GM18868 (cell line): ENCODE results near the gene ABCA7.

Experiments
- ATAC-seq: cut with Tn5 transposase; IDR thresholded peaks from one replicate; pipeline ENCODE4 v1.9.1; 2021; ENCODE audit warnings: mild to moderate bottlenecking, moderate library complexity; ENCODE audit not compliant: unreplicated experiment

The ABCA7 gene, protein sequence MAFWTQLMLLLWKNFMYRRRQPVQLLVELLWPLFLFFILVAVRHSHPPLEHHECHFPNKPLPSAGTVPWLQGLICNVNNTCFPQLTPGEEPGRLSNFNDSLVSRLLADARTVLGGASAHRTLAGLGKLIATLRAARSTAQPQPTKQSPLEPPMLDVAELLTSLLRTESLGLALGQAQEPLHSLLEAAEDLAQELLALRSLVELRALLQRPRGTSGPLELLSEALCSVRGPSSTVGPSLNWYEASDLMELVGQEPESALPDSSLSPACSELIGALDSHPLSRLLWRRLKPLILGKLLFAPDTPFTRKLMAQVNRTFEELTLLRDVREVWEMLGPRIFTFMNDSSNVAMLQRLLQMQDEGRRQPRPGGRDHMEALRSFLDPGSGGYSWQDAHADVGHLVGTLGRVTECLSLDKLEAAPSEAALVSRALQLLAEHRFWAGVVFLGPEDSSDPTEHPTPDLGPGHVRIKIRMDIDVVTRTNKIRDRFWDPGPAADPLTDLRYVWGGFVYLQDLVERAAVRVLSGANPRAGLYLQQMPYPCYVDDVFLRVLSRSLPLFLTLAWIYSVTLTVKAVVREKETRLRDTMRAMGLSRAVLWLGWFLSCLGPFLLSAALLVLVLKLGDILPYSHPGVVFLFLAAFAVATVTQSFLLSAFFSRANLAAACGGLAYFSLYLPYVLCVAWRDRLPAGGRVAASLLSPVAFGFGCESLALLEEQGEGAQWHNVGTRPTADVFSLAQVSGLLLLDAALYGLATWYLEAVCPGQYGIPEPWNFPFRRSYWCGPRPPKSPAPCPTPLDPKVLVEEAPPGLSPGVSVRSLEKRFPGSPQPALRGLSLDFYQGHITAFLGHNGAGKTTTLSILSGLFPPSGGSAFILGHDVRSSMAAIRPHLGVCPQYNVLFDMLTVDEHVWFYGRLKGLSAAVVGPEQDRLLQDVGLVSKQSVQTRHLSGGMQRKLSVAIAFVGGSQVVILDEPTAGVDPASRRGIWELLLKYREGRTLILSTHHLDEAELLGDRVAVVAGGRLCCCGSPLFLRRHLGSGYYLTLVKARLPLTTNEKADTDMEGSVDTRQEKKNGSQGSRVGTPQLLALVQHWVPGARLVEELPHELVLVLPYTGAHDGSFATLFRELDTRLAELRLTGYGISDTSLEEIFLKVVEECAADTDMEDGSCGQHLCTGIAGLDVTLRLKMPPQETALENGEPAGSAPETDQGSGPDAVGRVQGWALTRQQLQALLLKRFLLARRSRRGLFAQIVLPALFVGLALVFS (N-terminal part only)

DNA sequence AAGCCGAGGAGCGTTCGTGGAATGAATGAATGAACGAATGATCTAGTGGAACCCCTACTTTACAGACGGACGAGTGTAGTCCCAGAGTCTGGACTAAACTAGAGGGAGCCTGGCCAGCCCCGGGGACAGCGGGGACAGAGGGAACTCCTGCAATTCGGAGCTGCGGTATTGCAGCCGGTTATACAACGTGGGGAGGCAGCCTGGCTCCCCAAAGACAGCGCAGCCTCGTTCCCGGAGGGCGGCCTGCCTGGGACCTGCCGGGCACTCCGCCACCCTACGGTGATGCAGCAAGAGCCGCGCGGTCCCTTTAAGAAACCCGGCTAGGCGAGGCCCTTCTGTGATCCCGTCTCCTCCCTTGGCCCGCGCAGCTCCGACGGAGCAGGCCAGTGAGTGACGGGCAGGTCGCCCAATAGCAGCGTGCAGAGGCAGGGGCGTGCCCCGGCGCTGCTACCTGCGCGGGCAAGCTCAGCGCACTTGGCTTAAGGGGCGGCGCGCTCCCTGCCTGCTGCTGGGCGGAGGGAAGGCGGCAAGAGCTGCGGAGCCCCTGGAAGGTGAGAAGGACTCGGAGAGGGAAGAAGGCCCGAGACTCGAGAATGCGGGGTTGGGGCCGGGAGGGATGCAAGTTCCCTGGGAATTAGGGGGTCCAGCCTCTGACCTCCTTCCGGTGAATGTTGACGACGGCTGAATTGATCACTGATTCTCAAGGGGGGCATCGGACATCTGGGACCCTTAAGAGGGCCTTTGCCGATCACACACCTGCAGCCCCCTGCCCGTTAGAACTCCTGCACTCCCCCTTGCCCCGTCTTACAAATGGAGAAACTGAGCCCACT is at the start of gene ABCA7:
ABCA7 (plus strand) TSS at position 462 of the 830 bp plus-strand sequence. CDS start 1,255 bp downstream, outside the sequence.
- ATAC-seq = peak; percentile 81

DNA sequence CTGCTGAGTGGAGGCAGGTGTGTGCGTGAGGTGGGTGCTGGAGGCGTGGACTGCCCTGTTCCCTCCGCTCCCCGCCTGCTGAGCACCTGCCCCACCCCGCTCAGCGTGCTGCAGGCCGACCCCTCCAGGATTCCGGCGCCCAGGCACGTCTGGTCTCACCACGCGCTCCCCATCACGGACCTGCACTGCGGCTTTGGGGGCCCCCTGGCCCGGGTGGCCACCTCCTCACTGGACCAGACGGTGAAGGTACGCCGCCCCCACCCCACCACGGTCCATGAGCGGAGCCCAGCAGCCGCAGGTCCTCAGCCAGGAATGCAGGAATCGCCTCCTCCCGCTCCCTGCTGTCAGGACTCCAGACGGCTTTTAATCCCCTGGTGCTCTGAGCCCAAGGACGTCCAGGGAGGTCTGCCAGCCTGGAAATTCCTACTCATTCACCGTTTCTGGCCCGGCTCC is 49.8 kb upstream of the ABCA7 start:
- ATAC-seq = no peak

DNA sequence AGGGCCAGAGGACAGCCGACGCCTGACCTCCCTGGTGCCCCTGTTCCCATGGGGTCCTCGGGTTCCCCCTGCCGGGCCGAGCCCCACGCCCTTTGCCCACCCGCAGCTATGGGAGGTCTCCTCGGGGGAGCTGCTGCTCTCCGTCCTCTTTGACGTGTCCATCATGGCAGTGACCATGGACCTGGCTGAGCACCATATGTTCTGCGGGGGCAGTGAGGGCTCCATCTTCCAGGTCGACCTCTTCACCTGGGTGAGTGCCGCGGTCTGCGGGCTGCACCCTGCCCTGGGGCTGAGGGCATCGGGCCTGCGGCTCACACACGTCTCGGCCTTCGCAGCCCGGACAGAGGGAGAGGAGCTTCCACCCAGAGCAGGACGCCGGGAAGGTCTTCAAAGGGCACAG is 49.2 kb upstream of the ABCA7 start:
- no peak for ATAC-seq

DNA sequence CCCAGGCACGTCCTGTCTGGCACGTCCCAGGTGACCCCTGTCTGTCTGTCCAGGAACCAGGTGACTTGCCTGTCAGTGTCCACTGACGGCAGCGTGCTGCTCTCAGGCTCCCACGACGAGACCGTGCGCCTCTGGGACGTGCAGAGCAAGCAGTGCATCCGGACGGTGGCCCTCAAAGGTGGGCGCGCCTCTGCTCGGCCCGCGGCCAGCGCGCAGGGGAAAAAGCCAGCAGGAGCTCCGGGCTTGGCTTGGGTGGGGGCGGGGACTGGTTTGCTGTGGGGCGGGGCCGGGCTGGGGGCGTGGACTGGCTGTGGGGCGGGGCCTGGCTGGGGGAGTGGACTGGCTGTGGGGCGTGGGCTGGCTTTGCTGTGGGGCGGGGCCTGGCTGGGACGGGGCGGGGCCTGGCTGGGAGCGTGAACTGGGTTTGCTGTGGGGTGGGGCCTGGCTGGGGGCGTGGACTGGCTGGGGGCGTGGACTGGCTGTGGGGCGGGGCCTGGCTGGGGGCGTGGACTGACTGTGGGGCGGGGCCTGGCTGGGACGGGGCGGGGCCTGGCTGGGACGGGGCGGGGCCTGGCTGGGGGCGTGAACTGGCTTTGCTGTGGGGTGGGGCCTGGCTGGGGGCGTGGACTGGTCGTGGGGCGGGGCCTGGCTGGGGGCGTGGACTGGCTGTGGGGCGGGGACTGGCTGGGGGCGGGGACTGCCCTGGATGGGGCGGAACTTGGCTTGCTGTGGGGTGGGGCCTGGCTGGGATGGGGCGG is 48.6 kb upstream of the ABCA7 start:
- ATAC-seq = no peak

DNA sequence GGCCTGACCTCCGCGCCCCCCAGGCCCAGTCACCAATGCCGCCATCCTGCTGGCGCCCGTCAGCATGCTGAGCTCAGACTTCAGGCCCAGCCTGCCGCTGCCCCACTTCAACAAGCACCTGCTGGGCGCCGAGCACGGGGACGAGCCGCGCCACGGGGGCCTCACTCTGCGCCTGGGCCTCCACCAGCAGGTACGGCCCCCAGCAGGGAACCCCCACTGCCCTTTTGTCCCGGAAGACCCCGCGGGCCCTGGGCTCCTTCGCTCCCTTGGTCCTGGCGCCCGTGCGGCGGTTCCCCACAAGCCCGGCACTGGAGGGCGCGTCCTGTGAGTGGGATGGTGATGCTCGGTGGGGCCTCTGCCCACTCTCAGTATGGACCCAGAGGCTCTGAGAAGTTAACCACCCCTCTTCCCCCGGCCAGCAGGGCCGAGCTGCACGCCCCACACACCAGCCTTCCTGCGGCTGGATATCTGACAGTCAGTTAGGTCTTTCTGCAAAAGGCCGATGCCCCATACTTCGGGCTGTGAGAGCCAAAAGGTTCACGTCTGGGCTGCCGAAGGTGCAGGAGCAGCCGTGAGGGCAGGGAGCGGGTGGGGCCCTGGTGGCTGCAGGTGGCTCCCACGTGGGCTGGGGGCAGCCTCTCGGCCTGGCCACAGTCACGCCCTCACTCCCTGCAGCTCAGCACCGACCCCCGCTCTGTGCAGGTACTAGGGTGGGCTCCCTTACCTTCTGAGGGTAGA is 47.8 kb upstream of the ABCA7 start:
- ATAC-seq = no peak

DNA sequence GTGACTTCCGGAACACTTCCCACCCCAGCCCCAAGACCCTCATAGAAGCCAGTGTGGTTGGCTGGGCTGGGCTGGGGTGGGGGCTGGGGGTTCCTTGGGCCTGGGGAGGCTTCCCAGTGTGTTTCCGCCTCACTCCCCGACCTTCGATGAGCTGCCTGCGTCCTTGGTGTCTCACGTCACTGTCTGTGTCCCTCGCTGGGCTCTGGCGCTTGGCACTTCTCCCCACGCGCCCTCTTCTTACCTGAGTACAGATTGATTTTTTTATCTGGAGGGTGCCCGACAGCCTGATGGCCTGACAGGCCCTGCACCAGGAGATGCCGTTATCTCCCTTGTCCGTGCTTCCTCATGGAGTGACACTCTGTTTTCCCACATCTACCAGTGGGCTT is 47.2 kb upstream of the ABCA7 start:
- no peak for ATAC-seq

DNA sequence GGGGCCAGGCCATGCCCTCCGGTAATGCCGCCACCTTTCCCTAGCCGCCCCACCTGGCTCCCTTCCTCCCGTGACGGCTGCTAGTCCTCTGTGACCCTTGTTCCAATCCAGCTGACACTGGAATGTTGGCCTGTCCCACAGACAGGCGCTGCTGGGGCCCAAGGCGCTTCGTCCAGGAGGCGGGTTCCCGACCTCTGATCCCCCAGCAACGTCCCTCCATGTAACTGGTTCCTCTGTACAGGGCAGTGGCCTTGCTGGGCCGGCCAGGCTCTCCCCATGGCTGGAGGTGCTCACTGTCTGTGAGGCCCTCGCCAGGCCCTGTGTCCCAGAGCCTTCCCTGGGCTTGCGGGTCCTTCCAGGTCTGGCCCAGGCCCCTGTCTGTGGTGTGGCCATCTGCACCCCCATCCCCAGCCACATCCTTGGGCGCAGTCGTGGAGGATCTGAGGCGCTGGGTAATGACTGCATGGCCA is 46.5 kb upstream of the ABCA7 start:
- ATAC-seq = no peak

DNA sequence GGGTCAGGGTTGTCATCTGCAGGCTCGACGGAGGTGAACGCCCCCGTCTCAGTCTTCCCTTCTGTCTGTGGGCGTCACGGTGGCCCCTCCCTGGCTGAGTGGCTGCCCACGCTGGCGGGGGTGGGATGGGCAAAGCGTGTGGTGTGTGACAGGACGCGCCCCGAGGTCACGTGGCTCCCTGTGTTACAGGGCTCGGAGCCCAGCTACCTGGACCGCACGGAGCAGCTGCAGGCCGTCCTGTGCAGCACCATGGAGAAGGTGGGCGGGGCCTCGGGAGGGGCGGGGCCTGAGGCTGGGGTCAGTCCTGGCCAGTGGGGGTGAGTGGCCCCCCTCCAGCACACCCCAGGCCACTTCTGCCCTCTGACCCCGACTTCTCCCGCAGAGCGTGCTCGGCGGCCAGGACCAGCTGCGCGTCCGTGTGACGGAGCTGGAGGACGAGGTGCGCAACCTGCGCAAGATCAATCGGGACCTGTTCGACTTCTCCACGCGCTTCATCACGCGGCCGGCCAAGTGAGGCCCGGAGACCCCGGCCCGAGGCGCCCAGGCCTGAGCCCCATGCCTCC is 46.0 kb upstream of the ABCA7 start:
- ATAC-seq = no peak

DNA sequence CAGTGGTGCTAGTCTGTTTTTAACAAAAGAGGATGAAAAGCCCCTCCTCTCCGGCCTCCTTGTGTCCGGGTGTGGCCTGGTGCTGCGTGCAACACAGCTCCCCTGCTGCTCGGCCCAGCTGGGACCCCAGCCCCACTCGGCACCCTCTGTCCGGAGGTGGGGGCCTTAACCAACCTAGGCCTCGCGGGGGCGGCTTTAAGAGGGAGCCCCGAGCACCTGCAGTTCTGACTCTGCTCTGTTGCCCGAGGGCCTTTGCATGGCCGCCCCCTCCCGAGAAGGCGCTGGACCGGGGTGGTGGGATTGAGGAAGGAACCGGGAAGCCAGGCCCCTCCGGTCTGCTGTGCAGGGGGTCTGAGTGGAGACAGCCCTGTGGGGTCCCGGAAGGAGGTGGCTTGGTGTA is 45.4 kb upstream of the ABCA7 start:
- no peak for ATAC-seq

DNA sequence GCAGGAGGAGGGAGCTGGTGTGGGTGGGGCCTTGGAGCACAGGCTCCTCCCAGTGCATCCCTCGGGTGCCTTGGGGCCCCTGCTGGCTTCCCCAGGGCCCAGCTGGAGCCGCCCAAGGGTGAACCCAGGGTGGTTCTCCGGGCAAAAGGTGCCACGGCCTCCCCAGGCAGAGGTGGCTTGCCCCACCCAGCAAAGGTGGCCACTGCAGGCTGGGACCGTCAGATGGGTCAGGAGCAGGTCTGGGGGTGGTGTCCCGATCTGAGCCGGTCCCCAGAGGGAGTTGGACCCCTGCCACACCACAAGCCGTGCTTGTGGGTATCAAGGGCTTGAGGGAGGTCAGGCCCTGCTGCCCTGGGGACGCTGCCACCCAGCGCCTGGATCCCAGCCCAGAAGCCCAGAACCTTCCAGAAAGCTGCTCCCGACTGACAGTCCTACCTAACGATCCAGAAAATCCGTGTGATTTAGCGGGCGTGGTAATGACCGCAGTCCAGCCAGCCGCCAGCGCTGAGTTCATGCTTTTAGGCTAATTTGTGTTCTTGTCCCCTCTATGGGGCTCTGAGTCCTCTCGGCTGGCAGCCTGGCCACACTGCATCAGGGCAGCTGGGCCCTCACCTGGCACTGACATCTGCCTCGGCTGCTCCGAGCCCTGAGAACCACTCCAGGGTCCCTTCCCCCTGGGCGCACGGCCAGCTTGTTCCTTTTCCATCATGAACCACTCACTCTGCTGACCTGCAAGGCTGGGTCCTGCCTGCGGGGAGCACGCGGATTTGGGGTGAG is 44.7 kb upstream of the ABCA7 start:
- ATAC-seq = no peak

DNA sequence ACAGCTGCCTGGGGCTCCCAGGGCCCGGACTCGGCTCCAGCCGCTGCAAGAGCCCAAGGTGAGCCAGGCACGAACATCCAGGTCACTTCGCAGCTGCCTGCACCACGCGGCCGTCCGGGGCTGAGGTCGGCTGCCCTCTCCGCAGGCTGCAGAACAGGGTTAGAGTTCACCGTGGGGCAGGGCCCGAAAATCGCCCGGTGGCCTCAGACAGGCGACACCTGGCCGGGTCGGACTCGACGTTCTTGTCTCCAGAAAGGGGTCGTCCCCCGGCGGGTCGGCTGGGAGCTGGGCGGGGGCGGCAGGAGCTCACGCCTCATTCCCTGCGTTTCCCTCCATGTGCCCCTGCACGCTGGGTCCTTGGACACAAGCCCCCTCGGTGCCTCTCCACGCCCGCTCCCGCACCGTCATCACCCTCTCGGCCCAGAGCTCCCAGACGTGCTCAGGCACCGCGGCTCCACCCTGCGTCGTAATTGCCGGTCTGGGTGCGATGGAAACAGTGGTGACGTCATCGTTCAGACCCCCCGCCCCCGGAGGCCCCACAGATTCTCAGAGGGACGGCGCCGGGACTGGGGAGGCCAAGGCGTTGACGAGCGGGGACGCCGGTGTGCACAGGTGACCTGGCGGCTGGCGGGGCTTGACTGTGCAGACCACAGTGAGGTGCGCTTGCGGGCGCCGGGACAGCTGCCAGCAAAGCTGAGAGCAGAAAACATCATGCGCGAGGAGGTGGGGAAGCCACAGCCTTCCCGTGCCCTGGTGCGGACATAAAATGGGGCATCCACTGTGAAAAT is 43.7 kb upstream of the ABCA7 start:
- no peak for ATAC-seq

DNA sequence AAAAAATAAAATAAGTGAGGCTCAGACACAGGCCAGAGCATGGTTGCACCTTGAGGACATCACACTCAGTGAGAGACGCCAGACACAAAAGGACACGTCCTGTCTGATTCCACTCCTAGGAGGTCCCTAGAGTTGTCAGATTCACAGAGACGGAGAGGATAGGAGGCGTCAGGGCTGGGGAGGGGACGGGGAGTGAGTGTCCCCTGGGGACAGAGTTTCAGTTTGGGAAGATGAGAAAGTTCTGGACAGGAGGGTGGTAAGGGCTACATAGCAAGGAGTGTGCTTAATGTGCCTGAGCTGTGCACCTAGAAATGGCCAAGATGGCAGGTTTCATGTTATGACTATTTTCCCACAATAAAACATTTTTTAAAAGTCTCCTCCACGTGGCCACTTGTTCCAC is 41.8 kb upstream of the ABCA7 start:
- ATAC-seq = no peak

DNA sequence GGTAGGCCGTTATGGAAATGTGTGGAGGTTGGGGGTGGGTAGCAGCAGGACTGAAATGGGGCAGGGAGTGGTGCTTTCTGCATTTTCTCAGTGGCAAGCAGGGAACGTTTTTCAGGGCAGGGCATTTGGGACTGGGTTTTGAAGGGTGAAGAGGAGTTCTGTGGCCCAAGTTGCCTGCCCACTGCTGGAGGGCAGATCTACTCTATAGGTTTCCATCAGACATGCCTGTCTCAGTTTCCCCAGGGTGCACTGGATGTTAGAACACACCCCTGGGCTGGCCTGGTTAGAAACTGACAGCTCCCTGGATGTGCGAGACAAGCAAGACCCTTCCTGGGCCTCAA is 40.6 kb upstream of the ABCA7 start:
- ATAC-seq = no peak

DNA sequence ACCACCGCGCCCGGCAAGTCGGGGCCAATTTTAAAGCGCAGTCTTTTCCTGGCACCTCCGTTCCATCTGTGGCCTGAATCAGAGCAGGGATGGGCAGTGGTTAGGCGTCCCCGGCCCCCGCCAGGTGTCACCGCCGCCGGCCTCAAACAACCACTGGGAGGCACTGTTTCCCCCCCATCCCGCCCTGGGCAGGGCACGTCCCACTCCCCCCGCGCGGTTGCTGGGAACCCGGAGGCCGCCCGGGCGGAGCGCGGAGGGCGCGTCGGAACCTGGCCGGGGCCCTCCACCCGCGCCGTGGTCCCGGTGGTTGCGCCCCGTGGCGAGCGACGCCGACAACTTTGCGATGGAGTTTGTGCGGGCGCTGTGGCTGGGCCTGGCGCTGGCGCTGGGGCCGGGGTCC is 39.8 kb upstream of the ABCA7 start, which contains the start of gene GRIN3B:
GRIN3B (plus strand) TSS at position 325 of the 400 bp plus-strand sequence; CDS start at position 344, 19 bp downstream.
- no peak for ATAC-seq

DNA sequence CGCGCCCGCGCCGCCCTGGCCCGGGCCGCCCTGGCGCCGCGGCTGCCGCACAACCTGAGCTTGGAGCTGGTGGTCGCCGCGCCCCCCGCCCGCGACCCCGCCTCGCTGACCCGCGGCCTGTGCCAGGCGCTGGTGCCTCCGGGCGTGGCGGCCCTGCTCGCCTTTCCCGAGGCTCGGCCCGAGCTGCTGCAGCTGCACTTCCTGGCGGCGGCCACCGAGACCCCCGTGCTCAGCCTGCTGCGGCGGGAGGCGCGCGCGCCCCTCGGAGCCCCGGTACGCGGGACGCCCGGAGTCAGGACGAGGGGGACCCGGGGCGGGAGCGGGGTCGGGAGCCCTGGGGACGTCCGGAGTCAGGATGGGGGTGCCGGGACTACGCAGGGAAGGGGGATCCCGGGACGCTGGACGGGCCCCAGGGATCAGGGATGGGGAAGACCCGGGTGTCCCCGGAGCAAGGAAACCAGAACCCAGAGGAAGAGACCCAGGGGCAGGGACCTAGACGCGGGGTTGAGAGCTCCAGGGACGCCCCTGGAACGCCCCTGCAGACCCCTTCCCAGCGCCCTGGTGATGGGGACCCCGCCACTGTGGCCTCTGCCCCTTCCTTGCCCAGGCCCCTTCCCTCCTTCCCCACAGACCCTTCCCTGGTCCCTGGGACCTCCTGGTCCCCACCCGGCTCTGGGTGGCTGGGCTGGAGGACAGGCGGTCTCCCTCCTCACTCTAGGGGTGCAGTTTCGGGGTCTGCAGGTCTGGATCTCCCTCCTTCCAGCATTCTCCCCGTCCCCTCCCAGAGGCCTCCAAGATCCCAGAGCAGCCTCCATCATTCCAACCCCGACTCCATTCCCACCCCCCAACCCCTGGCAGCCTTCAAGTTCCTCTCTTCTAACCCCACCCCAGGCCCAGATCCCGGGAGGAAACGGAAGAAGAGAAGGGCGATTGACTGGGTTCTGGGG is 39.0 kb upstream of the ABCA7 start:
- no peak for ATAC-seq
